B cell (primary cell): ENCODE results near the gene MDP1. TPM values are rescaled to one million over a fixed set of nuclear protein-coding genes. Genes with fewer than 3 reads are reported as not detected.

ENCODE experiments used
- ATAC-seq: fragments of 200-7000 bp; cut with Tn5 transposase; one replicate; pipeline ENCODE4 v1.10.0; 2021; ENCODE audit warnings: low read depth, mild to moderate bottlenecking, moderate number of reproducible peaks, moderate library complexity
- CTCF ChIA-PET: fragments of 350-600 bp; sonication (Branson Sonifier 250); formaldehyde crosslinking; loops from one replicate; lab custom pipeline; 2021; ENCODE audit warnings: antibody characterized with exemption, inconsistent platforms; lab: Charles Lee
- POLR2A ChIA-PET: fragments of 350-600 bp; sonication (Branson Sonifier 250); formaldehyde crosslinking; loops from one replicate; lab custom pipeline; 2021; ENCODE audit warnings: antibody characterized with exemption; lab: Charles Lee
- DNase-seq: peaks from one replicate; pipeline ENCODE4 v3.0.0; 2013
- H2AFZ ChIP-seq: 2 replicates; pipeline ENCODE4 v1.6.1; 2012; ENCODE audit warnings: mild to moderate bottlenecking, low read depth, low read length; ENCODE audit not compliant: insufficient read depth, poor library complexity, severe bottlenecking
- H3K27ac ChIP-seq, 2 donors: 1 replicate in 1 of 2; 2 replicates in 1 of 2; pipeline ENCODE4 v1.5.1; 2012 to 2013; ENCODE audit warnings: low read length in 2 of 2, mild to moderate bottlenecking in 2 of 2, moderate library complexity in 1 of 2
- H3K27me3 ChIP-seq, 4 experiments: fragments of 200-600 bp in 1 of 4; sonication (generic) in 1 of 4; replicated peaks in 1 of 4; 1 replicate in 2 of 4; 2 replicates in 2 of 4; pipeline versions ENCODE4 v1.6.1 to v1.7.0; 2013 to 2016; ENCODE audit warnings: low read length in 3 of 4, mild to moderate bottlenecking in 2 of 4, mixed read lengths in 1 of 4, moderate library complexity in 1 of 4; ENCODE audit not compliant: insufficient read depth in 4 of 4, control insufficient read depth in 3 of 4; ENCODE audit errors: control extremely low read depth in 1 of 4
- H3K36me3 ChIP-seq, 2 experiments: replicated peaks in 1 of 2; 1 replicate in 1 of 2; 2 replicates in 1 of 2; pipeline versions ENCODE4 v1.6.1 to v1.7.1; 2013; ENCODE audit warnings: low read length in 1 of 2; ENCODE audit not compliant: insufficient read depth in 2 of 2, control insufficient read depth in 1 of 2; ENCODE audit errors: control extremely low read depth in 1 of 2, extremely low read depth in 1 of 2
- H3K4me1 ChIP-seq, 2 donors: fragments of 200-600 bp in 1 of 2; sonication (generic) in 1 of 2; 1 replicate in 1 of 2; 2 replicates in 1 of 2; pipeline versions ENCODE4 v1.5.1 to v1.6.1; 2013 to 2017; ENCODE audit warnings: low read length in 2 of 2; ENCODE audit not compliant: control insufficient read depth in 2 of 2, insufficient read depth in 2 of 2
- H3K4me2 ChIP-seq: replicated peaks from 2 replicates; pipeline ENCODE3; 2012; ENCODE audit warnings: mild to moderate bottlenecking, low read depth, low read length; ENCODE audit not compliant: poor library complexity, severe bottlenecking
- H3K4me3 ChIP-seq, 5 experiments: fragments of 200-600 bp in 1 of 5; sonication (generic) in 1 of 5; 1 replicate in 3 of 5; 2 replicates in 2 of 5; pipeline versions ENCODE4 v1.5.1 to v1.7.0; 2011 to 2016; ENCODE audit warnings: low read length in 4 of 5, mild to moderate bottlenecking in 4 of 5, low read depth in 2 of 5, control low read depth in 1 of 5, moderate library complexity in 1 of 5; ENCODE audit not compliant: insufficient read depth in 1 of 5; ENCODE audit errors: control extremely low read depth in 1 of 5, extremely low read depth in 1 of 5
- H3K79me2 ChIP-seq: fragments of 200-600 bp; sonication (generic); one replicate; pipeline ENCODE4 v1.6.0; 2016; ENCODE audit warnings: low read length; ENCODE audit not compliant: control insufficient read depth, insufficient read depth
- H3K9ac ChIP-seq: fragments of 200-600 bp; sonication (generic); 2 replicates; pipeline ENCODE4 v1.6.1; 2017; ENCODE audit warnings: mild to moderate bottlenecking, low read length, moderate library complexity
- H3K9me3 ChIP-seq, 3 donors: one replicate each; pipeline versions ENCODE4 v1.6.1 to v1.7.1; 2013; ENCODE audit warnings: low read length in 2 of 3; ENCODE audit not compliant: control insufficient read depth in 2 of 3, insufficient read depth in 1 of 3; ENCODE audit errors: control extremely low read depth in 1 of 3
- H4K20me1 ChIP-seq: 2 replicates; pipeline ENCODE4 v1.6.0; 2012; ENCODE audit warnings: mild to moderate bottlenecking, low read length; ENCODE audit not compliant: insufficient read depth, control insufficient read depth, poor library complexity, severe bottlenecking
- H3K27ac Mint-ChIP-seq: one replicate; pipeline ENCODE4 v1.8.0; 2021; ENCODE audit warnings: mixed read lengths
- H3K27me3 Mint-ChIP-seq: one replicate; pipeline ENCODE4 v1.8.0; 2021; ENCODE audit warnings: mixed read lengths
- H3K4me1 Mint-ChIP-seq: one replicate; pipeline ENCODE4 v1.8.0; 2021; ENCODE audit warnings: mixed read lengths
- H3K4me3 Mint-ChIP-seq: one replicate; pipeline ENCODE4 v1.8.0; 2021; ENCODE audit warnings: mixed read lengths
- H3K9me3 Mint-ChIP-seq: one replicate; pipeline ENCODE4 v1.8.0; 2022; ENCODE audit warnings: mixed read lengths; ENCODE audit not compliant: insufficient read depth
- CTCF ChIP-seq: fragments of 200-600 bp; IDR thresholded peaks from one replicate; pipeline ENCODE4 v1.8.0; 2022; ENCODE audit warnings: antibody characterized with exemption, mild to moderate bottlenecking
- EZH2 ChIP-seq: IDR thresholded peaks from 2 replicates; pipeline ENCODE4 v1.6.1; 2012; ENCODE audit warnings: borderline replicate concordance, low read depth, mild to moderate bottlenecking, moderate library complexity, low read length; ENCODE audit not compliant: insufficient read depth, poor library complexity, severe bottlenecking
- WGBS: methylation state at CpG from one replicate; pipeline ENCODE4 v1.1.5; 2013; ENCODE audit warnings: missing lambda C conversion rate; ENCODE audit not compliant: insufficient coverage; 5-methylcytosine and 5-hydroxymethylcytosine counted together
- intact Hi-C: fragments of 100-400 bp; cut with micrococcal nuclease; formaldehyde crosslinking; loops from one replicate; pipeline ENCODE4 v1.10.0; 2022
- polyA plus RNA-seq: library from polyadenylated mRNA; depleted of rRNA; stranded (reverse); fragments of >200 nt; gene quantifications from 2 replicates; pipeline ENCODE4 v1.2.3, GENCODE V29; 2012
- total RNA-seq, 2 donors: library from RNA; stranded (reverse); fragments of 120-200 nt in 1 of 2; gene quantifications; 1 replicate in 1 of 2; 2 replicates in 1 of 2; pipeline versions ENCODE4 v1.2.3 to v1.2.4, GENCODE V29; 2013 to 2022

MDP1 gene
- total and polyA plus RNA-seq, 2 donors (not counting 1 experiment from before 2014, with no cell fraction given), result 11.3 to 28.1 TPM

GRCh38 chr14:24189460-24189859 is 26.4 kb downstream of the MDP1 start:
- H3K27ac ChIP-seq, result peak overlapping the region; percentile 32 to 86
- no peaks in the 10 kb centered on the region for H4K20me1 ChIP-seq
- WGBS, result 100% methylated on average over 1 of the region's 9 CpGs
- Mint-ChIP-seq H3K27ac (peak overlapping the region; percentile 46), H3K4me1 (peaks cover 42% of the 10 kb centered on the region), H3K9me3 (no peaks in the 10 kb centered on the region), H3K4me3 (no peak overlapping the region), H3K27me3 (no peaks in the 10 kb centered on the region)
- POLR2A ChIA-PET, result interaction anchor here (0.6 to 2.1 kb wide), 11 partner anchors 14 to 85 kb away, joined by 3 to 9 read pairs (median 4); partner anchors contain the start of genes CHMP4A, MDP1, PSME1 and PSME2
- TF ChIP-seq EZH2, result no peak
- TF ChIP-seq CTCF, result no peak
- H2AFZ ChIP-seq, result peak overlapping the region; percentile 76
- no peaks in the 10 kb centered on the region for H3K9me3 ChIP-seq
- peaks cover 65% of the 10 kb centered on the region for H3K79me2 ChIP-seq
- CTCF ChIA-PET, result interaction anchor here (0.7 to 3.7 kb wide), 9 partner anchors 24 to 121 kb away, joined by 3 to 21 read pairs (median 6); partner anchors contain the start of genes CHMP4A, CIDEB, IRF9 and LTB4R2
- peaks cover 3 to 36% of the 10 kb centered on the region in 2 experiments for H3K36me3 ChIP-seq
- no peak overlapping the region for H3K9ac ChIP-seq
- intact Hi-C loops, result no loop called here
- no peak overlapping the region for H3K4me3 ChIP-seq
- DNase-seq (no peak), ATAC-seq (no peak)
- no peaks in the 10 kb centered on the region for H3K27me3 ChIP-seq
- H3K4me1 ChIP-seq, result peaks cover 21 to 23% of the 10 kb centered on the region in 2 donors
- peak overlapping the region; percentile 96 for H3K4me2 ChIP-seq

- peak overlapping the region; percentile 76 for H2AFZ ChIP-seq
- peaks cover 3 to 41% of the 10 kb centered on the region in 2 experiments for H3K36me3 ChIP-seq
- TF ChIP-seq CTCF, result no peak
- no peak for TF ChIP-seq EZH2
- H3K27ac ChIP-seq, result peak overlapping the region; percentile 32 to 86
- peak overlapping the region; percentile 96 for H3K4me2 ChIP-seq
- peaks cover 38% of the 10 kb centered on the region for H3K4me1 Mint-ChIP-seq
- H4K20me1 ChIP-seq, result no peaks in the 10 kb centered on the region
- peak overlapping the region in 4 of 5 experiments; percentile 32 to 79 (median 73) for H3K4me3 ChIP-seq
- peaks cover 16 to 19% of the 10 kb centered on the region in 2 donors for H3K4me1 ChIP-seq
- H3K27me3 Mint-ChIP-seq, result no peaks in the 10 kb centered on the region
- H3K4me3 Mint-ChIP-seq, result peak overlapping the region; percentile 93
- DNase-seq (no peak), ATAC-seq (no peak)
- H3K27me3 ChIP-seq, result no peaks in the 10 kb centered on the region
- no peaks in the 10 kb centered on the region for H3K9me3 Mint-ChIP-seq
- POLR2A ChIA-PET, result interaction anchor here (0.6 to 2.1 kb wide), 11 partner anchors 15 to 86 kb away, joined by 3 to 9 read pairs (median 4); partner anchors contain the start of genes CHMP4A, IRF9, MDP1 and PSME1
- H3K9me3 ChIP-seq, result no peaks in the 10 kb centered on the region
- H3K79me2 ChIP-seq, result peaks cover 61% of the 10 kb centered on the region
- CTCF ChIA-PET, result interaction anchor here (0.7 to 3.7 kb wide), 12 partner anchors 25 to 122 kb away, joined by 3 to 21 read pairs (median 4); partner anchors contain the start of genes CHMP4A, CIDEB, DCAF11 and IRF9
- intact Hi-C loops, result no loop called here
- peak overlapping the region; percentile 70 for H3K9ac ChIP-seq
- 0% methylated on average over 1 of the region's 3 CpGs for WGBS
- peak overlapping the region; percentile 87 for H3K27ac Mint-ChIP-seq
These were observed 26.8 kb downstream of the MDP1 start for GRCh38 chr14:24189059-24189375.
